Measurements from ENCODE around the gene OR10G4. TPM values are rescaled to one million over a fixed set of nuclear protein-coding genes. Genes with fewer than 3 reads are reported as not detected.

The OR10G4 gene
- polyA plus RNA-seq, 1 donor from 2014 or later, result not detected

DNA sequence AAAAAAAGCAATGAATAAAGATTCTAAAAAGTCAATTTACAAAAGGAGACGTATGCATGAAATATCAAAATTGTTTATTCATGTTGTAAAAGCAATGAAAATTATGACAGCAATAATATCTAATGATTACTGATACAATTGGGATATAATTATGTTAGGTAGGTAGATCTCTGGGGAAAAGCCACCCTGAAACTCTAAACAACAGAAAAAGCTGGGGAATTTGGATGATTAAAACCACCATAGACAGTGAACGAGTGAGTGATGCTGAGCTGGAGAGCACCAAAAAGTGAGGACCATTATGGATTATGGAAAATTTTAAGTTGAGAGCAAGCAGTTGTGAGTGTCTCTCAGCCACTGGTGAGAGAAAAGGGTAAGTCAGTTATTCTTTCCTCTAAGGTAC is 13.7 kb downstream of the OR10G4 start, which contains the start of gene OR10G8:
OR10G8 (plus strand) TSS at position 301 of the 400 bp plus-strand sequence. CDS start 2,825 bp downstream, outside the sequence.
- Histone ChIP-seq H2AFZ (ENCODE audit: low read depth, low read length) (no peak within 1 kb of the TSS), H3K4me2 (ENCODE audit: low read length) (no peak within 1 kb of the TSS), H3K9me2 (ENCODE audit: insufficient read depth, low read length) (no peaks in the 10 kb centered on the region), H3K36me3 (ENCODE audit: insufficient read depth, low read length) (no peaks in the 10 kb centered on the region), H4K20me1 (ENCODE audit: insufficient read depth) (no peaks in the 10 kb centered on the region), H3K9me3 (ENCODE audit: low read length) (no peaks in the 10 kb centered on the region), H3K27ac (ENCODE audit: low read length) (no peak within 1 kb of the TSS), H3F3A (ENCODE audit: insufficient read depth, low read length, poor library complexity, severe bottlenecking) (no peaks in the 10 kb centered on the region), H3K27me3 (ENCODE audit: insufficient read depth, low read depth, low read length) (no peaks in the 10 kb centered on the region), H3K4me3 (ENCODE audit: low read length) (no peak within 1 kb of the TSS), H3K79me2 (replicated peaks; ENCODE audit: insufficient read depth, low read length) (no peaks in the 10 kb centered on the region), H3K9ac (ENCODE audit: low read length) (no peak within 1 kb of the TSS)
- TF ChIP-seq EZH2 (IDR thresholded peaks at IDR 0.05; ENCODE audit: borderline replicate concordance, insufficient read depth, low read length, poor library complexity, severe bottlenecking), result no peak
- TF ChIP-seq, protein P1, sequence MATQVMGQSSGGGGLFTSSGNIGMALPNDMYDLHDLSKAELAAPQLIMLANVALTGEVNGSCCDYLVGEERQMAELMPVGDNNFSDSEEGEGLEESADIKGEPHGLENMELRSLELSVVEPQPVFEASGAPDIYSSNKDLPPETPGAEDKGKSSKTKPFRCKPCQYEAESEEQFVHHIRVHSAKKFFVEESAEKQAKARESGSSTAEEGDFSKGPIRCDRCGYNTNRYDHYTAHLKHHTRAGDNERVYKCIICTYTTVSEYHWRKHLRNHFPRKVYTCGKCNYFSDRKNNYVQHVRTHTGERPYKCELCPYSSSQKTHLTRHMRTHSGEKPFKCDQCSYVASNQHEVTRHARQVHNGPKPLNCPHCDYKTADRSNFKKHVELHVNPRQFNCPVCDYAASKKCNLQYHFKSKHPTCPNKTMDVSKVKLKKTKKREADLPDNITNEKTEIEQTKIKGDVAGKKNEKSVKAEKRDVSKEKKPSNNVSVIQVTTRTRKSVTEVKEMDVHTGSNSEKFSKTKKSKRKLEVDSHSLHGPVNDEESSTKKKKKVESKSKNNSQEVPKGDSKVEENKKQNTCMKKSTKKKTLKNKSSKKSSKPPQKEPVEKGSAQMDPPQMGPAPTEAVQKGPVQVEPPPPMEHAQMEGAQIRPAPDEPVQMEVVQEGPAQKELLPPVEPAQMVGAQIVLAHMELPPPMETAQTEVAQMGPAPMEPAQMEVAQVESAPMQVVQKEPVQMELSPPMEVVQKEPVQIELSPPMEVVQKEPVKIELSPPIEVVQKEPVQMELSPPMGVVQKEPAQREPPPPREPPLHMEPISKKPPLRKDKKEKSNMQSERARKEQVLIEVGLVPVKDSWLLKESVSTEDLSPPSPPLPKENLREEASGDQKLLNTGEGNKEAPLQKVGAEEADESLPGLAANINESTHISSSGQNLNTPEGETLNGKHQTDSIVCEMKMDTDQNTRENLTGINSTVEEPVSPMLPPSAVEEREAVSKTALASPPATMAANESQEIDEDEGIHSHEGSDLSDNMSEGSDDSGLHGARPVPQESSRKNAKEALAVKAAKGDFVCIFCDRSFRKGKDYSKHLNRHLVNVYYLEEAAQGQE (IDR thresholded peaks at IDR 0.05; ENCODE audit: borderline replicate concordance), result no peak
- no peak for TF ChIP-seq POLR2AphosphoS5 (IDR thresholded peaks at IDR 0.05)
- TF ChIP-seq, protein P2, sequence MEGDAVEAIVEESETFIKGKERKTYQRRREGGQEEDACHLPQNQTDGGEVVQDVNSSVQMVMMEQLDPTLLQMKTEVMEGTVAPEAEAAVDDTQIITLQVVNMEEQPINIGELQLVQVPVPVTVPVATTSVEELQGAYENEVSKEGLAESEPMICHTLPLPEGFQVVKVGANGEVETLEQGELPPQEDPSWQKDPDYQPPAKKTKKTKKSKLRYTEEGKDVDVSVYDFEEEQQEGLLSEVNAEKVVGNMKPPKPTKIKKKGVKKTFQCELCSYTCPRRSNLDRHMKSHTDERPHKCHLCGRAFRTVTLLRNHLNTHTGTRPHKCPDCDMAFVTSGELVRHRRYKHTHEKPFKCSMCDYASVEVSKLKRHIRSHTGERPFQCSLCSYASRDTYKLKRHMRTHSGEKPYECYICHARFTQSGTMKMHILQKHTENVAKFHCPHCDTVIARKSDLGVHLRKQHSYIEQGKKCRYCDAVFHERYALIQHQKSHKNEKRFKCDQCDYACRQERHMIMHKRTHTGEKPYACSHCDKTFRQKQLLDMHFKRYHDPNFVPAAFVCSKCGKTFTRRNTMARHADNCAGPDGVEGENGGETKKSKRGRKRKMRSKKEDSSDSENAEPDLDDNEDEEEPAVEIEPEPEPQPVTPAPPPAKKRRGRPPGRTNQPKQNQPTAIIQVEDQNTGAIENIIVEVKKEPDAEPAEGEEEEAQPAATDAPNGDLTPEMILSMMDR (IDR thresholded peaks at IDR 0.05; ENCODE audit: poor library complexity, severe bottlenecking), result no peak
- TF ChIP-seq EP300 (conservative IDR thresholded peaks at IDR 0.05; ENCODE audit: poor library complexity, severe bottlenecking), result no peak
- TF ChIP-seq MXI1 (conservative IDR thresholded peaks at IDR 0.05; ENCODE audit: poor library complexity, severe bottlenecking), result no peak
- no peak for TF ChIP-seq TAF1 (IDR thresholded peaks at IDR 0.05; ENCODE audit: low read depth)
- TF ChIP-seq RAD21 (conservative IDR thresholded peaks at IDR 0.05), result no peak
- no peak for TF ChIP-seq SMC3 (conservative IDR thresholded peaks at IDR 0.05; ENCODE audit: poor library complexity)

DNA sequence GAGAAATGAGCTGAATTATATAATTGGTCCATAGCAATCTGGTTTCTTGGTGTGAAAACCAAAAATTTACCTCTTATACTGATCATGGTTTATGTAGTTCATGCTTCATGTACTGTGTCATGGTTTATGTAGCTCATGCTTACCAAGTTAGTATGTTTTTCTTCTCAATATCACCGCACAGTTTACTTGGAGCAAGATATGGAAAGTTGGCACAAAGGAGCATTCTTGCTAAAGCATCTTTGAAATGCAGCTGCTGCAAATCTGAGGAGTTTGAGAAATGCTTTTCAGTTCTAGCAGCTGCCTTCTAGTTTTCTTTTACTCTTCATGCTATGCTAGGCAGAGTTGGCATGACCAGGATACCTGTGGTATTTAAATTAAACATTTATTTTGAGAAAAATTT is 23.9 kb downstream of the OR10G4 start:
- Histone ChIP-seq H3K27me3 (ENCODE audit: insufficient read depth, low read depth, low read length) (no peaks in the 10 kb centered on the region), H3K4me3 (ENCODE audit: low read length) (no peak overlapping the region), H3K9me2 (ENCODE audit: insufficient read depth, low read length) (no peaks in the 10 kb centered on the region), H3K79me2 (replicated peaks; ENCODE audit: insufficient read depth, low read length) (no peaks in the 10 kb centered on the region), H3F3A (ENCODE audit: insufficient read depth, low read length, poor library complexity, severe bottlenecking) (no peaks in the 10 kb centered on the region), H4K20me1 (ENCODE audit: insufficient read depth) (no peaks in the 10 kb centered on the region), H2AFZ (ENCODE audit: low read depth, low read length) (no peak overlapping the region), H3K27ac (ENCODE audit: low read length) (no peak overlapping the region), H3K9ac (ENCODE audit: low read length) (no peak overlapping the region), H3K36me3 (ENCODE audit: insufficient read depth, low read length) (no peaks in the 10 kb centered on the region), H3K4me2 (ENCODE audit: low read length) (no peak overlapping the region), H3K9me3 (ENCODE audit: low read length) (no peaks in the 10 kb centered on the region)
- no peak for TF ChIP-seq RAD21 (conservative IDR thresholded peaks at IDR 0.05)
- no peak for TF ChIP-seq MXI1 (conservative IDR thresholded peaks at IDR 0.05; ENCODE audit: poor library complexity, severe bottlenecking)

DNA sequence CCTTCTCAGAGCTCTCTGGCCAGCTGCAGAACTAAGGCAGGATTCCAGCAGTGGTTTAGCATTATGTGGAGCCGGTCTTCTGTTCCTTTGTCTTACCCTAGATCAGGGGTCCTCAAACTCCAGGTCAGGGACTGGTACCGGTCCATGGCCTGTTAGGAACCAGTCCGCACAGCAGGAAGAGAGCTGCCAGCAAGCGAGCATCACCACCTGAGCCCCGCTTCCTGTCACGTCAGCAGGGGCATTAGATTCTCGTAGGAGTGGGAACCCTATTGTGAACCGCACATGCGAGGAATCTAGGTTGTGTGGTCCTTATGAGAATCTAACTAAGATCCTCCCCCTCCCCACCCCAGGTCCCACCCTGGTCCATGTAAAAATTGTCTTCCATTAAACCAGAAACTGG is 26.8 kb downstream of the OR10G4 start:
- Histone ChIP-seq H3K9me2 (ENCODE audit: insufficient read depth, low read length) (no peaks in the 10 kb centered on the region), H4K20me1 (ENCODE audit: insufficient read depth) (no peaks in the 10 kb centered on the region), H3K9ac (ENCODE audit: low read length) (no peak overlapping the region), H3K4me2 (ENCODE audit: low read length) (no peak overlapping the region), H3K9me3 (ENCODE audit: low read length) (no peaks in the 10 kb centered on the region), H3K36me3 (ENCODE audit: insufficient read depth, low read length) (no peaks in the 10 kb centered on the region), H3F3A (ENCODE audit: insufficient read depth, low read length, poor library complexity, severe bottlenecking) (no peaks in the 10 kb centered on the region), H3K4me3 (ENCODE audit: low read length) (no peak overlapping the region), H3K79me2 (replicated peaks; ENCODE audit: insufficient read depth, low read length) (no peaks in the 10 kb centered on the region), H3K27ac (ENCODE audit: low read length) (no peak overlapping the region), H2AFZ (ENCODE audit: low read depth, low read length) (no peak overlapping the region), H3K27me3 (ENCODE audit: insufficient read depth, low read depth, low read length) (no peaks in the 10 kb centered on the region)
- TF ChIP-seq MXI1 (conservative IDR thresholded peaks at IDR 0.05; ENCODE audit: poor library complexity, severe bottlenecking) (no peak), RAD21 (conservative IDR thresholded peaks at IDR 0.05) (no peak), EP300 (conservative IDR thresholded peaks at IDR 0.05; ENCODE audit: poor library complexity, severe bottlenecking) (no peak), SMC3 (conservative IDR thresholded peaks at IDR 0.05; ENCODE audit: poor library complexity) (no peak), TAF1 (IDR thresholded peaks at IDR 0.05; ENCODE audit: low read depth) (no peak), POLR2AphosphoS5 (IDR thresholded peaks at IDR 0.05) (no peak), EZH2 (IDR thresholded peaks at IDR 0.05; ENCODE audit: borderline replicate concordance, insufficient read depth, low read length, poor library complexity, severe bottlenecking) (no peak)
- TF ChIP-seq, protein P2 (IDR thresholded peaks at IDR 0.05; ENCODE audit: poor library complexity, severe bottlenecking), result no peak
- TF ChIP-seq, protein P1 (IDR thresholded peaks at IDR 0.05; ENCODE audit: borderline replicate concordance), result no peak
